Thymus (tissue), 11 donors: Measurements from ENCODE around the gene C3AR1. TPM values are rescaled to one million over a fixed set of nuclear protein-coding genes. Genes with fewer than 3 reads are reported as not detected.
"Not testable (repeated sequence)": the region's sequence is repeated elsewhere in the genome, so short reads cannot be mapped to it uniquely, and the experiment has no call there.

Experiments used
- DNase-seq, 9 donors: peaks; one replicate each; pipeline ENCODE4 v3.0.0-alpha.2; 2013; ENCODE audit warnings: low spot score in 9 of 9, low read depth in 6 of 9, missing footprints in 1 of 9
- H3K27ac ChIP-seq, 2 donors: one replicate each; pipeline ENCODE4 v1.5.1; 2013; ENCODE audit warnings: control low read depth in 1 of 2, low read depth in 1 of 2, low read length in 1 of 2, mild to moderate bottlenecking in 1 of 2, moderate library complexity in 1 of 2
- H3K27me3 ChIP-seq, 2 donors: one replicate each; pipeline ENCODE4 v1.5.1; 2013; ENCODE audit warnings: low read length in 1 of 2; ENCODE audit not compliant: control insufficient read depth in 2 of 2, insufficient read depth in 1 of 2
- H3K36me3 ChIP-seq, 2 donors: one replicate each; pipeline ENCODE4 v1.5.1; 2013; ENCODE audit warnings: low read length in 1 of 2, mild to moderate bottlenecking in 1 of 2, moderate library complexity in 1 of 2; ENCODE audit not compliant: control insufficient read depth in 2 of 2, insufficient read depth in 2 of 2
- H3K4me1 ChIP-seq, 2 donors: one replicate each; pipeline ENCODE4 v1.5.1; 2013; ENCODE audit warnings: low read length in 2 of 2; ENCODE audit not compliant: control insufficient read depth in 2 of 2, insufficient read depth in 2 of 2
- H3K4me3 ChIP-seq, 2 donors: one replicate each; pipeline ENCODE4 v1.5.1; 2013; ENCODE audit warnings: low read length in 2 of 2, control low read depth in 1 of 2, mild to moderate bottlenecking in 1 of 2
- H3K9me3 ChIP-seq, 2 donors: one replicate each; pipeline ENCODE4 v1.5.1; 2013; ENCODE audit warnings: low read length in 1 of 2, mild to moderate bottlenecking in 1 of 2; ENCODE audit not compliant: control insufficient read depth in 2 of 2, insufficient read depth in 1 of 2
- WGBS: extraction: QIAGEN DNeasy Blood & Tissue Kit; methylation state at CpG from one replicate; pipeline ENCODE4 v1.1.7; 2013; 5-methylcytosine and 5-hydroxymethylcytosine counted together
- polyA plus RNA-seq: library from polyadenylated mRNA; stranded (reverse); fragments of 200-250 nt; gene quantifications from one replicate; pipeline ENCODE4 v1.2.3, GENCODE V29; 2013
- total RNA-seq: library from RNA; stranded (reverse); fragments of 120-200 nt; gene quantifications from one replicate; pipeline ENCODE4 v1.2.4, GENCODE V29; 2013
- donor health status: healthy.

Gene C3AR1
- total and polyA plus RNA-seq, 2 donors = 8.2 to 9.6 TPM

GRCh38 chr12:8088574-8088973, 22.4 kb upstream of the C3AR1 start:
- Histone ChIP-seq H3K4me3 (no peak overlapping the region), H3K4me1 (peaks cover 7 to 22% of the 10 kb centered on the region in 2 donors), H3K27ac (peak overlapping the region in 1 of 2 donors; percentile 61), H3K9me3 (no peaks in the 10 kb centered on the region), H3K27me3 (no peaks in the 10 kb centered on the region), H3K36me3 (peaks cover 30 to 44% of the 10 kb centered on the region in 2 donors)
- DNase-seq = peak in 7 of 9 donors; percentile 24 to 77 (median 45)
- WGBS = 6% methylated on average over 3 of the region's 3 CpGs

DNA sequence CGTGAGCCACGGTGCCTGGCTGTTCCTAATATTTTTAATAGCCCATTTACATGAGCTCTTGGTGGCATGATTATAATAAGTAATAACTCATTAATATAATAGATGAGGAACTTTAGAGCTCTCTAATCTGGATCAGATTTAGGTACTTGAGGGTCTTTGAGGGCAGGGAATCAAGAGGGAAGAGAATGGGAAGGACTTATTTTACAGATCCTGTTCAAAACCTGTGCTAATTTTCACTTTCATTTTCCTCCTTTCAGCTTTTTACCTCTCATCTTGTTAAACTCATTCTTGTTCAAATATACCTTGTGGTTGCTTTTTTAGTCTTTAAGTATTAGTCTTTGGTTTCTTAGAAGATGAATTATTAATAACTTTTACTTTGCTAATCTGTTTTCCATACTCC, 21.5 kb upstream of the C3AR1 start:
- H3K27ac ChIP-seq = peak overlapping the region in 1 of 2 donors; percentile 61
- peak in 1 of 9 donors; percentile 23 for DNase-seq
- H3K4me1 ChIP-seq = peaks cover 11 to 28% of the 10 kb centered on the region in 2 donors
- H3K36me3 ChIP-seq = peaks cover 26 to 35% of the 10 kb centered on the region in 2 donors
- 87% methylated on average over 2 of the region's 2 CpGs for WGBS
- H3K9me3 ChIP-seq = no peaks in the 10 kb centered on the region
- no peak overlapping the region for H3K4me3 ChIP-seq
- no peaks in the 10 kb centered on the region for H3K27me3 ChIP-seq

- H3K4me1 ChIP-seq = peaks cover 15 to 31% of the 10 kb centered on the region in 2 donors
Measured at GRCh38 chr12:8084351-8084750, 18.2 kb upstream of the C3AR1 start.

GRCh38 chr12:8082808-8083100, 16.6 kb upstream of the C3AR1 start:
- Histone ChIP-seq H3K9me3 (no peaks in the 10 kb centered on the region), H3K27ac (peak overlapping the region; percentile 98), H3K27me3 (no peaks in the 10 kb centered on the region), H3K36me3 (no peaks in the 10 kb centered on the region), H3K4me1 (peaks cover 10 to 22% of the 10 kb centered on the region in 2 donors), H3K4me3 (peak overlapping the region; percentile 84 to 87)
- DNase-seq = no peak
- 5% methylated on average over 4 of the region's 4 CpGs for WGBS

More at GRCh38 chr12:8084351-8084750, 18.2 kb upstream of the C3AR1 start:
- not testable (repeated sequence) for H3K9me3 ChIP-seq, H3K27ac ChIP-seq, H3K4me3 ChIP-seq, H3K27me3 ChIP-seq, H3K36me3 ChIP-seq
- WGBS = 72% methylated on average over 3 of the region's 3 CpGs
- peak in 2 of 9 donors; percentile 15 to 52 for DNase-seq

- H3K27ac ChIP-seq = peak overlapping the region; percentile 98
- no peaks in the 10 kb centered on the region for H3K9me3 ChIP-seq
- DNase-seq = peak in 5 of 9 donors; percentile 24 to 69 (median 29)
- H3K4me1 ChIP-seq = peaks cover 10 to 17% of the 10 kb centered on the region in 2 donors
- H3K4me3 ChIP-seq = peak overlapping the region; percentile 84 to 87
- H3K27me3 ChIP-seq = no peaks in the 10 kb centered on the region
- WGBS = 3% methylated on average over 15 of the region's 15 CpGs
- no peaks in the 10 kb centered on the region for H3K36me3 ChIP-seq
Measured at GRCh38 chr12:8081251-8081920, 15.2 kb upstream of the C3AR1 start.

DNA sequence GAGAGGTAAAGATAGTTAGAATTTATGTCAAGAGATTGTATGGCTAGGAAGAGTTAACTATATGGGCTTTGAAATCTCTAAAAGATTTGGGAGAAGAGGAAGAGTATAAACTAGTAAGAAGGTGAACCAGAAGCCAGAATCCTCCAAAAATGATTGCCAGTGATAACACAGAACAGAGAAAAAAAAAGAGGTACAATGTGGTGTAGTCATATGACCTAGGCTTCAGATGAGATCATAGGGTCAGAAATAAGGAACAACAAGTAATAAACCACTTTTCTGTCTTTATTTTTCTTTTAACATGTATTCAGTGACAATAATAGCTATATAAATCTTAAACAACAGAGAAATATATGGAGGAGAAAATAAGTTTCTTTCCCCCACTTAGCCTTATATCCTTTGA, 14.0 kb upstream of the C3AR1 start:
- no peak overlapping the region for H3K4me3 ChIP-seq
- no peak for DNase-seq
- H3K4me1 ChIP-seq = peaks cover 10 to 17% of the 10 kb centered on the region in 2 donors
- H3K27ac ChIP-seq = no peak overlapping the region
- H3K9me3 ChIP-seq = no peaks in the 10 kb centered on the region
- H3K36me3 ChIP-seq = no peaks in the 10 kb centered on the region
- no peaks in the 10 kb centered on the region for H3K27me3 ChIP-seq

GRCh38 chr12:8078916-8079315, 12.8 kb upstream of the C3AR1 start:
- Histone ChIP-seq H3K27ac (no peak overlapping the region), H3K4me1 (peaks cover 10 to 12% of the 10 kb centered on the region in 2 donors), H3K9me3 (no peaks in the 10 kb centered on the region), H3K27me3 (no peaks in the 10 kb centered on the region), H3K4me3 (no peak overlapping the region), H3K36me3 (no peaks in the 10 kb centered on the region)
- 94% methylated on average over 2 of the region's 2 CpGs for WGBS
- no peak for DNase-seq

GRCh38 chr12:8078398-8078797, 12.2 kb upstream of the C3AR1 start:
- Histone ChIP-seq H3K4me3 (no peak overlapping the region), H3K4me1 (peaks cover 6 to 7% of the 10 kb centered on the region in 2 donors)

GRCh38 chr12:8077207-8077606, 11.0 kb upstream of the C3AR1 start:
- no peak overlapping the region for H3K4me3 ChIP-seq
- H3K4me1 ChIP-seq = peaks cover 3 to 4% of the 10 kb centered on the region in 2 donors
- DNase-seq = no peak
- H3K27ac ChIP-seq = no peak overlapping the region
- no peaks in the 10 kb centered on the region for H3K36me3 ChIP-seq
- H3K9me3 ChIP-seq = no peaks in the 10 kb centered on the region
- WGBS = 96% methylated on average over 4 of the region's 4 CpGs
- H3K27me3 ChIP-seq = no peaks in the 10 kb centered on the region

More at GRCh38 chr12:8078398-8078797, 12.2 kb upstream of the C3AR1 start:
- Histone ChIP-seq H3K27me3 (no peaks in the 10 kb centered on the region), H3K27ac (no peak overlapping the region), H3K9me3 (no peaks in the 10 kb centered on the region), H3K36me3 (no peaks in the 10 kb centered on the region)
- DNase-seq = peak in 4 of 9 donors; percentile 39 to 63 (median 50)
- 35% methylated on average over 4 of the region's 4 CpGs for whole genome bisulfite sequencing
